Lower lobe of right lung (tissue), 2 donors: ENCODE measurements around the gene RAB11FIP5. TPM values are rescaled to one million over a fixed set of nuclear protein-coding genes. Genes with fewer than 3 reads are reported as not detected.
A peak's percentile ranks its signal among the peaks of the same experiment; 100 is the strongest.

Experiments used
- ATAC-seq, 2 donors: fragments of 200-7000 bp; cut with Tn5 transposase; one replicate each; pipeline ENCODE4 v1.9.1; 2020 to 2022; ENCODE audit warnings: mild to moderate bottlenecking in 2 of 2, moderate library complexity in 2 of 2
- DNase-seq: peaks from one replicate; pipeline ENCODE4 v3.0.0-alpha.2; 2020
- H3K27ac ChIP-seq: fragments of 200-600 bp; one replicate; pipeline ENCODE4 v1.8.0; 2022
- H3K27me3 ChIP-seq: fragments of 200-600 bp; one replicate; pipeline ENCODE4 v1.8.0; 2022; ENCODE audit warnings: low read depth
- H3K36me3 ChIP-seq: fragments of 200-600 bp; one replicate; pipeline ENCODE4 v1.8.0; 2022; ENCODE audit warnings: mild to moderate bottlenecking
- H3K4me1 ChIP-seq: fragments of 200-600 bp; one replicate; pipeline ENCODE4 v1.8.0; 2022
- H3K4me3 ChIP-seq: fragments of 200-600 bp; one replicate; pipeline ENCODE4 v1.8.0; 2022; ENCODE audit warnings: mild to moderate bottlenecking
- H3K9me3 ChIP-seq: fragments of 200-600 bp; one replicate; pipeline ENCODE4 v1.8.0; 2022
- intact Hi-C: fragments of 100-400 bp; cut with DNase I; formaldehyde crosslinking; loops from one replicate; pipeline ENCODE4 v1.11.0; 2022
- total RNA-seq: library from RNA; stranded (reverse); fragmentation: NEBNext Ultra II Directional; extraction: Animal tissue kit (Norgen Biotek cat#: 25700); gene quantifications from one replicate; pipeline ENCODE4 v1.2.1, GENCODE V29; 2021
- TF ChIP-seq, protein P1 (sequence below): fragments of 200-600 bp; IDR thresholded peaks from one replicate; pipeline ENCODE4 v1.8.0; 2022; ENCODE audit warnings: antibody characterized with exemption, mild to moderate bottlenecking
- donor health status: DM: no; HTN: yes; CAD: no; lungs with severe emphysema.

Gene RAB11FIP5
- total RNA-seq, 1 donor from 2014 or later, result 20.6 TPM

GRCh38 chr2:73087311-73087710, 25.4 kb downstream of the RAB11FIP5 start:
- H3K27me3 ChIP-seq, result no peaks in the 10 kb centered on the region
- ATAC-seq (no peak), DNase-seq (no peak)
- H3K27ac ChIP-seq, result no peak overlapping the region
- intact Hi-C loops, result loop anchor here (10.0 kb wide), 1 partner anchor 67 kb away; no protein-coding TSS in a partner anchor
- H3K4me3 ChIP-seq, result no peak overlapping the region
- TF ChIP-seq, protein P1, sequence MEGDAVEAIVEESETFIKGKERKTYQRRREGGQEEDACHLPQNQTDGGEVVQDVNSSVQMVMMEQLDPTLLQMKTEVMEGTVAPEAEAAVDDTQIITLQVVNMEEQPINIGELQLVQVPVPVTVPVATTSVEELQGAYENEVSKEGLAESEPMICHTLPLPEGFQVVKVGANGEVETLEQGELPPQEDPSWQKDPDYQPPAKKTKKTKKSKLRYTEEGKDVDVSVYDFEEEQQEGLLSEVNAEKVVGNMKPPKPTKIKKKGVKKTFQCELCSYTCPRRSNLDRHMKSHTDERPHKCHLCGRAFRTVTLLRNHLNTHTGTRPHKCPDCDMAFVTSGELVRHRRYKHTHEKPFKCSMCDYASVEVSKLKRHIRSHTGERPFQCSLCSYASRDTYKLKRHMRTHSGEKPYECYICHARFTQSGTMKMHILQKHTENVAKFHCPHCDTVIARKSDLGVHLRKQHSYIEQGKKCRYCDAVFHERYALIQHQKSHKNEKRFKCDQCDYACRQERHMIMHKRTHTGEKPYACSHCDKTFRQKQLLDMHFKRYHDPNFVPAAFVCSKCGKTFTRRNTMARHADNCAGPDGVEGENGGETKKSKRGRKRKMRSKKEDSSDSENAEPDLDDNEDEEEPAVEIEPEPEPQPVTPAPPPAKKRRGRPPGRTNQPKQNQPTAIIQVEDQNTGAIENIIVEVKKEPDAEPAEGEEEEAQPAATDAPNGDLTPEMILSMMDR, result no peak
- no peaks in the 10 kb centered on the region for H3K9me3 ChIP-seq
- peaks cover 27% of the 10 kb centered on the region for H3K36me3 ChIP-seq
- peaks cover 7% of the 10 kb centered on the region for H3K4me1 ChIP-seq

DNA sequence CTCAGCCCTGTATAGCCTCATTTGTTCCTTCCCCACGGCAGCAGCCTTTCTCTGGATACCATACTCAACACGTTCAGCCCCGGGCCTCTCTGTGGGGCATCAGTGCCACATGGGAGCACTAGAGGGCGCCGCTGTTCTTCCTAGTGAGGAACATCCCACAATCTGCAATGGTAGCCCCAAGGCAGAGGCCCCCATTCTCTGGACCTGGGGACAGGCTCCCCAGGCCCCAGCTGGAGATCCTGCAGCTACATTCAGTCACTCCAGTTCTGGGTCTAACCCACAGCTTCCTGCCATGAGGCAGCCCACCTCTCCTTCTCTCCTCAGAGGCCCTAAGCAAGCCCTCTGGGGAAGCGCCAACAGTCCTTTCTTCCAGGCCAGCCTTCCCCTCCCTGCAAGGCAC, 27.1 kb downstream of the RAB11FIP5 start:
- DNase-seq (peak; percentile 91), ATAC-seq (peak; percentile 76 to 77)
- Histone ChIP-seq H3K9me3 (no peaks in the 10 kb centered on the region), H3K36me3 (peaks cover 27% of the 10 kb centered on the region), H3K4me3 (no peak overlapping the region), H3K4me1 (peaks cover 4% of the 10 kb centered on the region), H3K27me3 (no peaks in the 10 kb centered on the region), H3K27ac (no peak overlapping the region)
- intact Hi-C loops, result loop anchor here (10.0 kb wide), 1 partner anchor 69 kb away; no protein-coding TSS in a partner anchor
- TF ChIP-seq, protein P1, result peak; percentile 95

GRCh38 chr2:73084971-73085370, 27.8 kb downstream of the RAB11FIP5 start:
- TF ChIP-seq, protein P1, result no peak
- ATAC-seq (no peak), DNase-seq (no peak)
- peaks cover 33% of the 10 kb centered on the region for H3K36me3 ChIP-seq
- H3K27me3 ChIP-seq, result no peaks in the 10 kb centered on the region
- no peaks in the 10 kb centered on the region for H3K4me1 ChIP-seq
- intact Hi-C loops, result loop anchor here (10.0 kb wide), 1 partner anchor 70 kb away; no protein-coding TSS in a partner anchor
- H3K27ac ChIP-seq, result no peak overlapping the region
- H3K4me3 ChIP-seq, result no peak overlapping the region
- H3K9me3 ChIP-seq, result no peaks in the 10 kb centered on the region

GRCh38 chr2:73083886-73084800, 28.6 kb downstream of the RAB11FIP5 start:
- Histone ChIP-seq H3K4me3 (no peak overlapping the region), H3K27me3 (no peaks in the 10 kb centered on the region), H3K4me1 (no peaks in the 10 kb centered on the region), H3K9me3 (no peaks in the 10 kb centered on the region), H3K27ac (no peak overlapping the region), H3K36me3 (peaks cover 35% of the 10 kb centered on the region)
- ATAC-seq (no peak), DNase-seq (no peak)
- intact Hi-C loops, result loop anchor here (10.0 kb wide), 1 partner anchor 71 kb away; no protein-coding TSS in a partner anchor
- TF ChIP-seq, protein P1, result no peak

DNA sequence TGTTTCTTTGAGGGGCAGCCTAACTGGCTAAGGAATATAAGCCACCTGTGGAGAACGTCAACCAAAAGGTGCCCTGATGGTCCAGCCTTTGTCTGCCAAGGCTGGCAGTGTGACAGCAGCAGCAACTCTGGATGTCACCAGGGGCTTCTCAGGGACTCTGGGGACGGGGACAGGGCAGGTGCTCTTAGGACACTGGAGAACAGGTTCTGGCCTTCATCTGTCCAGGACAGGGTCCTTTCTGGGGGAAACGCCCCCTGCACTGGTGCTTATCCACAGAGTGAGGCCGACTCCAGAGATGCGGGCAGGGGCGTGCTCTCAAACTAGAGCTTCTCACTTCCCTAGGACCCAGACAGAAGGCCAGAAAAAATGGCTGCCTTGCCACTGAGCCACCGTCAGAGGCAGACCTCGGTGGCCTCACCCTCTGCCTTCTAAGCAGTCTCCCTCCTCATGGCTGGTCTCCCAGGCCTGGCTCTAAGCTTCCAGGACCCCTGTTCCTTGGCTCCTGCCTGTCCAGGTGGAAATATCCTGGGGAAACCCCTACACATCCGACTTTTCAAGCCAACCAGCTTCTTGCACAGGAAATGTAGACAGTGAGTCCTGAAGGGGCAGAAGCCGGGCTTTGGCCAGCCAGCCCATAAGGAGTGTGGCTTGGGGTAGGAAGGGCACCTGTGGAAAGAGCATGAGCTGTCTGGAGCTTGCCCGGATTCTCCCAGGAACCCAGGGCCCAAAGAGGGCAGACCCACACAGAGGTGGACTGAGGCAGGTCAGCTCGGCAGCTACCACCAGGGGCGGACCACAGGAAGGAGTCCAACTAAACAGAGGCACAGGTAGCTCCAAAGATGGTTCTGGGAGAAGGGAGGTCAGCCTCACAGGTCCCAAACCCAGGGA, 30.0 kb downstream of the RAB11FIP5 start:
- TF ChIP-seq, protein P1, result no peak
- Histone ChIP-seq H3K4me3 (no peak overlapping the region), H3K27ac (no peak overlapping the region), H3K36me3 (peaks cover 23% of the 10 kb centered on the region), H3K4me1 (no peaks in the 10 kb centered on the region), H3K27me3 (no peaks in the 10 kb centered on the region), H3K9me3 (no peaks in the 10 kb centered on the region)
- ATAC-seq, result no peak
- no peak for DNase-seq
- intact Hi-C loops, result loop anchor here (10.0 kb wide), 1 partner anchor 72 kb away; no protein-coding TSS in a partner anchor
